ENCODE measurements around the gene APLP1.
"Not testable (repeated sequence)": the region's sequence is repeated elsewhere in the genome, so short reads cannot be mapped to it uniquely, and the experiment has no call there.

APLP1 gene

DNA sequence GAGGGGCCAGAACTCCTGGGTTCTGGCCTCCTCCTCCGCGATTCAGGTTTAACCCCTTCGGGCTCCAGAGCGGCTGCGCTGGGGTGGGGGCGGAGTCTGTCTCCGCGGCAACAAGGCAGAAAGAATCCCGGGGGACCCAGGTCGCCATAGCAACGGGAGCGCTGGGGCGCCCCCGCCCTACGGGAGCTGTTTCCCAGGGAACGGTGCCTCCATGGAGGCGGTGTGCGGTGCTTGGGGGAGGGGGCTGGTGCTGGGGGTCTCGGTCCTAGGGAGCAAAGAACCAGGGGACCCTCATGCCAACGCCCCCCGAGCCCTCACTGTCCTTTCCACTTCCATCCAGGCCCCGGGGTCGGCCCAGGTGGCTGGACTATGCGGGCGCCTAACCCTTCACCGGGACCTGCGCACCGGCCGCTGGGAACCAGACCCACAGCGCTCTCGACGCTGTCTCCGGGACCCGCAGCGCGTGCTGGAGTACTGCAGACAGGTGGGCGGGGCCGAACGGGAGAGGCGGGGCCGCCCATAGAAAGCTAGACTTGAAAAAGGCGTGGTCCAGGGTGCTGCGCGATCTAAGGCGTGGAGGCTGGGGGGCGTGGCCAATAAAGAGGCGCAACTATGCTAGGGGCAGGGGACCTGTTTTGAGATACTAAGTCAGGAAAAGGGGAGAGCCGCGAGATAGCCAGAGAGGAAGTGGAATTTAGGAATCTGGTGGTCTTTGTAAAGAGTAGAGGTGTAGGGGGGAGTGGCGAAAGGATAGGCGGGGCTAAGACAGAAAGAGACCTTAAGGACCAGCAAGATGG lies 1.2 kb downstream of the APLP1 start:
- peaks cover 23 to 34% of the 10 kb centered on the region in 2 donors for H3K36me3 ChIP-seq (replicated peaks in 1 of 2; ENCODE audit: control insufficient read depth in 2 of 2, insufficient read depth in 2 of 2, low read length in 2 of 2)
- no peak overlapping the region for H2BK15ac ChIP-seq (ENCODE audit: low read length)
- H3K4me2 ChIP-seq (ENCODE audit: insufficient read depth, low read length, poor library complexity, severe bottlenecking), result peak overlapping the region; percentile 97
- peak overlapping the region; percentile 59 to 82 for H3K4me3 ChIP-seq (ENCODE audit: low read length in 2 of 2)
- DNase-seq (ENCODE audit: low spot score), result peak; percentile 97
- no peak overlapping the region for H3K9ac ChIP-seq (ENCODE audit: low read depth, low read length, poor library complexity)
- WGBS, 2 donors (ENCODE audit: extremely low coverage in 2 of 2, insufficient read length in 2 of 2, insufficient replicate concordance in 1 of 2), result no CpG with 5 or more reads among the region's 51 CpGs
- no peak overlapping the region for H3K14ac ChIP-seq (ENCODE audit: low read length)
- peaks cover 5% of the 10 kb centered on the region for H3K79me1 ChIP-seq (ENCODE audit: low read depth, low read length)
- H2AFZ ChIP-seq (ENCODE audit: low read length), result peak overlapping the region; percentile 90
- no peak overlapping the region for H3K4ac ChIP-seq (ENCODE audit: low read length)
- peak overlapping the region; percentile 98 for H3K27ac ChIP-seq (replicated peaks; ENCODE audit: low read length)
- peak overlapping the region; percentile 98 for H2BK5ac ChIP-seq (ENCODE audit: low read length)
- peak overlapping the region; percentile 98 for H3K18ac ChIP-seq (ENCODE audit: low read length)
- no peak overlapping the region for H2AK5ac ChIP-seq (ENCODE audit: low read depth, low read length)
- no peaks in the 10 kb centered on the region for H3K27me3 ChIP-seq (ENCODE audit: control insufficient read depth in 3 of 3, insufficient read depth in 3 of 3, low read depth in 1 of 3, low read length in 3 of 3)
- H2BK120ac ChIP-seq (ENCODE audit: low read depth, low read length), result peak overlapping the region; percentile 93
- H2BK12ac ChIP-seq (ENCODE audit: low read length), result no peak overlapping the region
- peak overlapping the region; percentile 8 for H3K23ac ChIP-seq (ENCODE audit: low read depth, low read length, poor library complexity)
- no peak overlapping the region for H4K8ac ChIP-seq (ENCODE audit: low read depth, low read length)
- H3K4me1 ChIP-seq (ENCODE audit: control insufficient read depth in 2 of 2, insufficient read depth in 1 of 2, low read depth in 1 of 2, low read length in 2 of 2), result peaks cover 7 to 10% of the 10 kb centered on the region in 2 donors
- H3K9me3 ChIP-seq (replicated peaks in 1 of 2; ENCODE audit: control insufficient read depth in 2 of 2, insufficient read depth in 1 of 2, low read depth in 1 of 2, low read length in 2 of 2), result no peaks in the 10 kb centered on the region
- no peak overlapping the region for H4K91ac ChIP-seq (ENCODE audit: low read depth, low read length, poor library complexity)

DNA sequence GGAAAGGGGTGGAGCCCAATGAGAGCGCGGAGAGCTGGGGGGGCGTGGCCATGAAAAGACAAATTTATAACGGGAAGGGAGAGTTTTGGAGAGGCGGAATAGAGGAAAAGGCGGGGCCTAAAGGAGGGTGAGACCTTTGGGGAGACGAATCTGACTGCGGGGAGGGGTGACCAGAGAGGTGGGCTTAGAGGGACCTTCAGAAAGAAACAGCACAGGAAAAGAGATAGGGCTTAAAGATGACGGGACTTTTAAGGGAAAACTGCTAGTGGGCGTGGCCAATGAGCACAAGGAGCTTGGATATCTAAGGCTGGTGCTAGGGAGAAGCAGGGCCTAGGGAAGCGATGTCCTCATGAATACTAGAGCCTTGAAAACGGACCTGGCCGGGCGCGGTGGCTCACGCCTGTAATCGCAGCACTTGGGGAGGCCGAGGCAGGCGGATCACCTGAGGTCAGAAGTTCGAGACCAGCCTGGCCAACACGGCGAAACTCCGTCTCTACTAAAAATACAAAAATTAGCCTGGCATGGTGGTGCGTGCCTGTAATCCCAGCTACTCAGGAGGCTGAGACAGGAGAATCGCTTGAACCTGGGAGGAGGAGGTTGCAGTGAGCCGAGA lies 1.9 kb downstream of the APLP1 start:
- Histone ChIP-seq H3K4me2 (ENCODE audit: insufficient read depth, low read length, poor library complexity, severe bottlenecking) (peak overlapping the region; percentile 97), H2AFZ (ENCODE audit: low read length) (peak overlapping the region; percentile 86), H3K36me3 (replicated peaks in 1 of 2; ENCODE audit: control insufficient read depth in 2 of 2, insufficient read depth in 2 of 2, low read length in 2 of 2) (peaks cover 26 to 41% of the 10 kb centered on the region in 2 donors), H3K4me3 (ENCODE audit: low read length in 2 of 2) (peak overlapping the region; percentile 59 to 82), H3K27ac (replicated peaks; ENCODE audit: low read length) (peak overlapping the region; percentile 98), H3K23ac (ENCODE audit: low read depth, low read length, poor library complexity) (peak overlapping the region; percentile 8), H2BK5ac (ENCODE audit: low read length) (peak overlapping the region; percentile 84)
- H3K14ac ChIP-seq (ENCODE audit: low read length); DNase-seq (ENCODE audit: low spot score); H2AK5ac ChIP-seq (ENCODE audit: low read depth, low read length); H3K27me3 ChIP-seq (ENCODE audit: control insufficient read depth in 3 of 3, insufficient read depth in 3 of 3, low read depth in 1 of 3, low read length in 3 of 3); H3K9ac ChIP-seq (ENCODE audit: low read depth, low read length, poor library complexity); H2BK15ac ChIP-seq (ENCODE audit: low read length); H3K4ac ChIP-seq (ENCODE audit: low read length); H2BK120ac ChIP-seq (ENCODE audit: low read depth, low read length); H2BK12ac ChIP-seq (ENCODE audit: low read length); H4K8ac ChIP-seq (ENCODE audit: low read depth, low read length); H3K9me3 ChIP-seq (replicated peaks in 1 of 2; ENCODE audit: control insufficient read depth in 2 of 2, insufficient read depth in 1 of 2, low read depth in 1 of 2, low read length in 2 of 2); H4K91ac ChIP-seq (ENCODE audit: low read depth, low read length, poor library complexity); H3K18ac ChIP-seq (ENCODE audit: low read length); H3K4me1 ChIP-seq (ENCODE audit: control insufficient read depth in 2 of 2, insufficient read depth in 1 of 2, low read depth in 1 of 2, low read length in 2 of 2); H3K79me1 ChIP-seq (ENCODE audit: low read depth, low read length): not testable (repeated sequence)
- WGBS, 2 donors (ENCODE audit: extremely low coverage in 2 of 2, insufficient read length in 2 of 2, insufficient replicate concordance in 1 of 2), result no CpG with 5 or more reads among the region's 26 CpGs

DNA sequence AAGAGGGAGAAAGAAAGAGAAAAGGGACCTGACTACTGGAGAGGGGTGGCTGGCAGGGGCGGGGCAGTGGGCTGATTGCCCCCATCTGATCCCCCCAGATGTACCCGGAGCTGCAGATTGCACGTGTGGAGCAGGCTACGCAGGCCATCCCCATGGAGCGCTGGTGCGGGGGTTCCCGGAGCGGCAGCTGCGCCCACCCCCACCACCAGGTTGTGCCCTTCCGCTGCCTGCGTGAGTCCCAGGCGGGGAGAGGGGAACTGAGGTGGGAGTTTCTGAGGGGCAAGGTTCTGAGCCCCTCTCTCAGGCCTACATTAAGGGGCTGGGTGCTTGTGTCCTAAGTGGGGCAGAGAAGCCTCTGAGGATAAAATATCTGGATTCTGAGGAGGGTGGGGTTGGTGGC lies 2.4 kb downstream of the APLP1 start:
- peaks cover 5% of the 10 kb centered on the region for H3K79me1 ChIP-seq (ENCODE audit: low read depth, low read length)
- no peak overlapping the region for H3K4ac ChIP-seq (ENCODE audit: low read length)
- H2BK5ac ChIP-seq (ENCODE audit: low read length), result peak overlapping the region; percentile 84
- no peak overlapping the region for H2AFZ ChIP-seq (ENCODE audit: low read length)
- H2BK15ac ChIP-seq (ENCODE audit: low read length), result peak overlapping the region; percentile 34
- H3K36me3 ChIP-seq (replicated peaks in 1 of 2; ENCODE audit: control insufficient read depth in 2 of 2, insufficient read depth in 2 of 2, low read length in 2 of 2), result peaks cover 23 to 42% of the 10 kb centered on the region in 2 donors
- peak overlapping the region; percentile 87 for H3K18ac ChIP-seq (ENCODE audit: low read length)
- peak overlapping the region; percentile 43 for H2BK12ac ChIP-seq (ENCODE audit: low read length)
- DNase-seq (ENCODE audit: low spot score), result no peak
- no peaks in the 10 kb centered on the region for H3K27me3 ChIP-seq (ENCODE audit: control insufficient read depth in 3 of 3, insufficient read depth in 3 of 3, low read depth in 1 of 3, low read length in 3 of 3)
- no peaks in the 10 kb centered on the region for H3K9me3 ChIP-seq (replicated peaks in 1 of 2; ENCODE audit: control insufficient read depth in 2 of 2, insufficient read depth in 1 of 2, low read depth in 1 of 2, low read length in 2 of 2)
- H3K27ac ChIP-seq (replicated peaks; ENCODE audit: low read length), result peak overlapping the region; percentile 53
- H3K9ac ChIP-seq (ENCODE audit: low read depth, low read length, poor library complexity), result no peak overlapping the region
- H3K4me3 ChIP-seq (ENCODE audit: low read length in 2 of 2), result no peak overlapping the region
- H2AK5ac ChIP-seq (ENCODE audit: low read depth, low read length), result peak overlapping the region; percentile 64
- H2BK120ac ChIP-seq (ENCODE audit: low read depth, low read length), result no peak overlapping the region
- no peak overlapping the region for H4K8ac ChIP-seq (ENCODE audit: low read depth, low read length)
- no CpG with 5 or more reads among the region's 12 CpGs for WGBS, 2 donors (ENCODE audit: extremely low coverage in 2 of 2, insufficient read length in 2 of 2, insufficient replicate concordance in 1 of 2)
- no peak overlapping the region for H4K91ac ChIP-seq (ENCODE audit: low read depth, low read length, poor library complexity)
- H3K23ac ChIP-seq (ENCODE audit: low read depth, low read length, poor library complexity), result no peak overlapping the region
- peaks cover 7 to 10% of the 10 kb centered on the region in 2 donors for H3K4me1 ChIP-seq (ENCODE audit: control insufficient read depth in 2 of 2, insufficient read depth in 1 of 2, low read depth in 1 of 2, low read length in 2 of 2)
- no peak overlapping the region for H3K4me2 ChIP-seq (ENCODE audit: insufficient read depth, low read length, poor library complexity, severe bottlenecking)
- no peak overlapping the region for H3K14ac ChIP-seq (ENCODE audit: low read length)

- no peaks in the 10 kb centered on the region for H3K27me3 ChIP-seq (ENCODE audit: control insufficient read depth in 3 of 3, insufficient read depth in 3 of 3, low read depth in 1 of 3, low read length in 3 of 3)
- H3K9me3 ChIP-seq (replicated peaks in 1 of 2; ENCODE audit: control insufficient read depth in 2 of 2, insufficient read depth in 1 of 2, low read depth in 1 of 2, low read length in 2 of 2), result no peaks in the 10 kb centered on the region
- no peak overlapping the region for H4K8ac ChIP-seq (ENCODE audit: low read depth, low read length)
- H3K4me1 ChIP-seq (ENCODE audit: control insufficient read depth in 2 of 2, insufficient read depth in 1 of 2, low read depth in 1 of 2, low read length in 2 of 2), result peaks cover 7 to 10% of the 10 kb centered on the region in 2 donors
- H3K4me2 ChIP-seq (ENCODE audit: insufficient read depth, low read length, poor library complexity, severe bottlenecking), result no peak overlapping the region
- H3K4ac ChIP-seq (ENCODE audit: low read length), result no peak overlapping the region
- peak overlapping the region; percentile 64 for H2AK5ac ChIP-seq (ENCODE audit: low read depth, low read length)
- H3K9ac ChIP-seq (ENCODE audit: low read depth, low read length, poor library complexity), result no peak overlapping the region
- H2BK12ac ChIP-seq (ENCODE audit: low read length), result no peak overlapping the region
- H3K23ac ChIP-seq (ENCODE audit: low read depth, low read length, poor library complexity), result no peak overlapping the region
- H3K14ac ChIP-seq (ENCODE audit: low read length), result no peak overlapping the region
- H2BK5ac ChIP-seq (ENCODE audit: low read length), result no peak overlapping the region
- no peak overlapping the region for H3K27ac ChIP-seq (replicated peaks; ENCODE audit: low read length)
- WGBS, 2 donors (ENCODE audit: extremely low coverage in 2 of 2, insufficient read length in 2 of 2, insufficient replicate concordance in 1 of 2), result no CpG with 5 or more reads among the region's 12 CpGs
- H3K79me1 ChIP-seq (ENCODE audit: low read depth, low read length), result peaks cover 5% of the 10 kb centered on the region
- peaks cover 31 to 50% of the 10 kb centered on the region in 2 donors for H3K36me3 ChIP-seq (replicated peaks in 1 of 2; ENCODE audit: control insufficient read depth in 2 of 2, insufficient read depth in 2 of 2, low read length in 2 of 2)
- no peak overlapping the region for H4K91ac ChIP-seq (ENCODE audit: low read depth, low read length, poor library complexity)
- no peak overlapping the region for H3K4me3 ChIP-seq (ENCODE audit: low read length in 2 of 2)
- H2BK15ac ChIP-seq (ENCODE audit: low read length), result peak overlapping the region; percentile 5
- no peak overlapping the region for H2AFZ ChIP-seq (ENCODE audit: low read length)
- H3K18ac ChIP-seq (ENCODE audit: low read length), result no peak overlapping the region
- no peak overlapping the region for H2BK120ac ChIP-seq (ENCODE audit: low read depth, low read length)
- DNase-seq (ENCODE audit: low spot score), result no peak
These were observed 3.2 kb downstream of the APLP1 start for GRCh38 chr19:35871611-35872010.
